HEK293 (cell line): Measurements from ENCODE around the gene AGBL3.
A peak's percentile ranks its signal among the peaks of the same experiment; 100 is the strongest.
"Not testable (repeated sequence)": the region's sequence is repeated elsewhere in the genome, so short reads cannot be mapped to it uniquely, and the experiment has no call there.

Experiments used
- CTCF ChIA-PET: fragments of 350-600 bp; formaldehyde crosslinking; extraction: SDS; loops from one replicate; lab custom pipeline; 2021; ENCODE audit warnings: antibody characterized with exemption; lab: Yijun Ruan, JAX
- POLR2A ChIA-PET: fragments of 300-600 bp; formaldehyde crosslinking; extraction: SDS; loops from one replicate; lab custom pipeline; 2020; ENCODE audit warnings: antibody characterized with exemption, inconsistent platforms; lab: Yijun Ruan, JAX
- H3K27ac ChIP-seq: fragments of 200-500 bp; sonication (Bioruptor generic); 2 replicates; pipeline ENCODE4 v1.5.1; 2014; ENCODE audit warnings: low read depth, low read length, control low read depth, inconsistent platforms; ENCODE audit errors: extremely low read depth
- H3K36me3 ChIP-seq, 2 experiments: fragments of 200-500 bp in 1 of 2; sonication (Bioruptor generic) in 1 of 2; 1 replicate in 1 of 2; 2 replicates in 1 of 2; pipeline ENCODE4 v1.5.1; 2014 to 2017; ENCODE audit warnings: inconsistent platforms in 2 of 2, low read length in 2 of 2; ENCODE audit not compliant: control insufficient read depth in 2 of 2, insufficient read depth in 1 of 2
- H3K4me1 ChIP-seq: fragments of 200-500 bp; sonication (Bioruptor generic); 2 replicates; pipeline ENCODE4 v1.5.1; 2014; ENCODE audit warnings: mild to moderate bottlenecking, low read length, inconsistent platforms; ENCODE audit not compliant: control insufficient read depth, insufficient read depth
- H3K4me3 ChIP-seq: 2 replicates; pipeline ENCODE4 v1.5.1; 2011; ENCODE audit warnings: low read depth, mild to moderate bottlenecking, control low read depth, low read length, moderate library complexity
- H3K9me3 ChIP-seq: fragments of 200-500 bp; sonication (Bioruptor generic); 2 replicates; pipeline ENCODE4 v1.5.1; 2014; ENCODE audit warnings: low read depth, low read length, inconsistent platforms; ENCODE audit not compliant: control insufficient read depth, insufficient read depth
- KLF17 ChIP-seq: fragments of 450-650 bp; formaldehyde crosslinking; IDR thresholded peaks from 2 replicates; pipeline ENCODE4 v1.5.1; 2016; ENCODE audit warnings: missing biosample characterization, missing genetic modification characterization
- ZFP37 ChIP-seq: fragments of 450-650 bp; formaldehyde crosslinking; IDR thresholded peaks from 2 replicates; pipeline ENCODE4 v1.5.1; 2016; ENCODE audit warnings: missing biosample characterization, missing genetic modification characterization
- ZIC2 ChIP-seq: fragments of 450-650 bp; formaldehyde crosslinking; IDR thresholded peaks from 2 replicates; pipeline ENCODE4 v1.5.1; 2016; ENCODE audit warnings: missing biosample characterization, missing genetic modification characterization
- ZNF112 ChIP-seq: fragments of 450-650 bp; formaldehyde crosslinking; IDR thresholded peaks from 2 replicates; pipeline ENCODE4 v1.5.0; 2017; ENCODE audit warnings: missing biosample characterization, missing genetic modification characterization
- ZNF18 ChIP-seq: fragments of 450-650 bp; formaldehyde crosslinking; IDR thresholded peaks from 2 replicates; pipeline ENCODE4 v1.5.1; 2016; ENCODE audit warnings: missing biosample characterization, missing genetic modification characterization
- ZNF184 ChIP-seq: fragments of 450-650 bp; IDR thresholded peaks from 2 replicates; pipeline ENCODE4 v1.5.1; 2018; ENCODE audit warnings: missing biosample characterization, mild to moderate bottlenecking, missing genetic modification characterization
- ZNF23 ChIP-seq: fragments of 450-650 bp; formaldehyde crosslinking; IDR thresholded peaks from 2 replicates; pipeline ENCODE4 v1.5.1; 2016; ENCODE audit warnings: missing biosample characterization, missing genetic modification characterization, borderline replicate concordance
- ZNF266 ChIP-seq: fragments of 450-650 bp; formaldehyde crosslinking; IDR thresholded peaks from 2 replicates; pipeline ENCODE4 v1.5.1; 2016; ENCODE audit warnings: missing biosample characterization, missing genetic modification characterization, low read depth
- ZNF324 ChIP-seq: fragments of 450-650 bp; formaldehyde crosslinking; IDR thresholded peaks from 2 replicates; pipeline ENCODE4 v1.5.1; 2016; ENCODE audit warnings: missing biosample characterization, missing genetic modification characterization
- ZNF366 ChIP-seq: fragments of 450-650 bp; formaldehyde crosslinking; conservative IDR thresholded peaks from 2 replicates; pipeline ENCODE4 v1.5.1; 2016; ENCODE audit warnings: missing biosample characterization, missing genetic modification characterization
- ZNF449 ChIP-seq: fragments of 450-650 bp; formaldehyde crosslinking; IDR thresholded peaks from 2 replicates; pipeline ENCODE4 v1.5.1; 2017; ENCODE audit warnings: missing biosample characterization, mild to moderate bottlenecking, missing genetic modification characterization, moderate library complexity
- ZNF518A ChIP-seq: fragments of 450-650 bp; formaldehyde crosslinking; conservative IDR thresholded peaks from 2 replicates; pipeline ENCODE4 v1.5.1; 2016; ENCODE audit warnings: low read depth, missing biosample characterization, missing genetic modification characterization
- ZNF561 ChIP-seq: fragments of 450-650 bp; IDR thresholded peaks from 2 replicates; pipeline ENCODE4 v1.5.1; 2018; ENCODE audit warnings: missing biosample characterization, missing genetic modification characterization, borderline replicate concordance
- ZNF596 ChIP-seq: fragments of 450-650 bp; IDR thresholded peaks from 2 replicates; pipeline ENCODE4 v1.5.0; 2018; ENCODE audit warnings: missing biosample characterization, mild to moderate bottlenecking, missing genetic modification characterization, moderate library complexity
- ZNF645 ChIP-seq: fragments of 450-650 bp; formaldehyde crosslinking; IDR thresholded peaks from 2 replicates; pipeline ENCODE4; 2016; ENCODE audit warnings: missing biosample characterization, missing genetic modification characterization
- ZSCAN4 ChIP-seq: fragments of 450-650 bp; formaldehyde crosslinking; IDR thresholded peaks from 2 replicates; pipeline ENCODE4 v1.5.1; 2017; ENCODE audit warnings: missing biosample characterization, missing genetic modification characterization

Gene AGBL3

GRCh38 chr7:135121868-135122267 lies 135.6 kb downstream of the AGBL3 start:
- Histone ChIP-seq H3K4me1 (no peaks in the 10 kb centered on the region), H3K4me3 (no peak overlapping the region)
- POLR2A ChIA-PET = no interaction called here
- TF ChIP-seq ZNF366 (tag by site-specific recombination) = no peak
- TF ChIP-seq ZIC2 (tag by site-specific recombination) = peak; percentile 61
- no peak for TF ChIP-seq ZNF596
- TF ChIP-seq, all 188 proteins: peak for 1
- CTCF ChIA-PET = no interaction called here
- Histone ChIP-seq H3K36me3 (no peaks in the 10 kb centered on the region), H3K9me3 (no peaks in the 10 kb centered on the region), H3K27ac (no peak overlapping the region)

- H3K36me3 ChIP-seq, H3K27ac ChIP-seq, POLR2A ChIA-PET, CTCF ChIA-PET, H3K4me3 ChIP-seq, H3K4me1 ChIP-seq, H3K9me3 ChIP-seq: not testable (repeated sequence)
Measured at GRCh38 chr7:135124631-135125030, 138.3 kb downstream of the AGBL3 start.

- Histone ChIP-seq H3K4me3 (no peak overlapping the region), H3K4me1 (no peaks in the 10 kb centered on the region), H3K9me3 (no peaks in the 10 kb centered on the region), H3K27ac (no peak overlapping the region), H3K36me3 (no peaks in the 10 kb centered on the region)
- ChIA-PET POLR2A (no interaction called here), CTCF (interaction anchor here (0.6 kb wide), 1 partner anchor 600 kb away, joined by 4 read pairs; no protein-coding TSS in a partner anchor)
- no peak for TF ChIP-seq ZNF561
- TF ChIP-seq ZNF266 (tag by site-specific recombination) = no peak
- no peak for TF ChIP-seq ZNF324 (tag by site-specific recombination)
- TF ChIP-seq ZNF645 (tag by site-specific recombination) = no peak
- TF ChIP-seq ZNF18 = no peak
- no peak for TF ChIP-seq ZNF112 (tag by site-specific recombination)
- TF ChIP-seq ZNF449 (tag by site-specific recombination) = no peak
- TF ChIP-seq ZNF23 (tag by site-specific recombination) = no peak
- TF ChIP-seq ZNF518A (tag by site-specific recombination) = no peak
- no peak for TF ChIP-seq KLF17 (tag by site-specific recombination)
- no peak for TF ChIP-seq ZSCAN4 (tag by site-specific recombination)
- no peak for TF ChIP-seq ZFP37 (tag by site-specific recombination)
- no peak for TF ChIP-seq ZNF184 (tag by site-specific recombination)
Measured at GRCh38 chr7:135128931-135129330, 142.6 kb downstream of the AGBL3 start.
